GM19463 (cell line): ENCODE results near the gene WFIKKN2.
"Not testable (repeated sequence)": the region's sequence is repeated elsewhere in the genome, so short reads cannot be mapped to it uniquely, and the experiment has no call there.

Experiments
- ATAC-seq: cut with Tn5 transposase; IDR thresholded peaks from one replicate; pipeline ENCODE4 v1.9.1; 2021; ENCODE audit warnings: mild to moderate bottlenecking, moderate library complexity; ENCODE audit not compliant: unreplicated experiment

WFIKKN2 gene

GRCh38 chr17:50850640-50851039 is 15.3 kb downstream of the WFIKKN2 start:
- no peak for ATAC-seq

GRCh38 chr17:50853015-50853615 is 17.7 kb downstream of the WFIKKN2 start:
- no peak for ATAC-seq

GRCh38 chr17:50853781-50854180 is 18.4 kb downstream of the WFIKKN2 start:
- ATAC-seq, result no peak

- no peak for ATAC-seq
Measured at GRCh38 chr17:50855708-50856330, 20.4 kb downstream of the WFIKKN2 start.

GRCh38 chr17:50856431-50856830 is 21.0 kb downstream of the WFIKKN2 start:
- no peak for ATAC-seq

- no peak for ATAC-seq
Measured at GRCh38 chr17:50858486-50859225, 23.3 kb downstream of the WFIKKN2 start.

- not testable (repeated sequence) for ATAC-seq
Measured at GRCh38 chr17:50859727-50860126, 24.3 kb downstream of the WFIKKN2 start.

- no peak for ATAC-seq
Measured at GRCh38 chr17:50861334-50861676, 25.9 kb downstream of the WFIKKN2 start.

- no peak for ATAC-seq
Measured at GRCh38 chr17:50861822-50862528, 26.6 kb downstream of the WFIKKN2 start.

GRCh38 chr17:50863221-50863843 is 27.9 kb downstream of the WFIKKN2 start:
- no peak for ATAC-seq

GRCh38 chr17:50863931-50864330 is 28.5 kb downstream of the WFIKKN2 start:
- ATAC-seq, result no peak

- ATAC-seq, result no peak
Measured at GRCh38 chr17:50864747-50865059, 29.3 kb downstream of the WFIKKN2 start.

GRCh38 chr17:50865060-50865867 is 29.9 kb downstream of the WFIKKN2 start:
- ATAC-seq, result peak; percentile 3

- peak; percentile 0 for ATAC-seq
Measured at GRCh38 chr17:50865868-50866260, 30.5 kb downstream of the WFIKKN2 start.

- ATAC-seq, result peak; percentile 75
Measured at GRCh38 chr17:50866261-50866949, 31.0 kb downstream of the WFIKKN2 start, which contains the start of gene TOB1. Gene TOB1 (minus strand): TSS chr17:50866354. CDS start chr17:50864017, 2,337 bp downstream.

- peak; percentile 5 for ATAC-seq
Measured at GRCh38 chr17:50866950-50867362, 31.6 kb downstream of the WFIKKN2 start.

- ATAC-seq, result peak; percentile 36
Measured at GRCh38 chr17:50867363-50868139, 32.2 kb downstream of the WFIKKN2 start.

GRCh38 chr17:50868140-50868438 is 32.7 kb downstream of the WFIKKN2 start:
- no peak for ATAC-seq

- ATAC-seq, result no peak
Measured at GRCh38 chr17:50868602-50869001, 33.2 kb downstream of the WFIKKN2 start.
